GM23248 (cell line): ENCODE results near the gene RAB6B.

ENCODE experiments used
- EZH2 ChIP-seq: fragments of 200-600 bp; sonication (generic); IDR thresholded peaks from 2 replicates; pipeline ENCODE4 v1.6.1; 2018; ENCODE audit warnings: antibody characterized with exemption, mild to moderate bottlenecking; ENCODE audit not compliant: insufficient read depth, poor library complexity, severe bottlenecking
- EZH2phosphoT487 ChIP-seq: fragments of 200-600 bp; sonication (generic); IDR thresholded peaks from 2 replicates; pipeline ENCODE4 v1.6.1; 2018; ENCODE audit warnings: antibody characterized with exemption, moderate library complexity, mild to moderate bottlenecking, low read depth; ENCODE audit not compliant: insufficient read depth

- TF ChIP-seq EZH2 (no peak), EZH2phosphoT487 (no peak)
Observed at GRCh38 chr3:133928136-133928893, 32.6 kb upstream of the RAB6B start.
